ENCODE data around the gene MLN.

Gene MLN

GRCh38 chr6:33752646-33753015, 51.2 kb downstream of the MLN start:
- no peak for DNase-seq (ENCODE audit: low read depth)

GRCh38 chr6:33751771-33752645, 51.8 kb downstream of the MLN start:
- no peak for DNase-seq (ENCODE audit: low read depth)

GRCh38 chr6:33750244-33750991, 53.4 kb downstream of the MLN start:
- DNase-seq (ENCODE audit: low read depth) = no peak

- no peak for DNase-seq (ENCODE audit: low read depth)
These were observed 54.4 kb downstream of the MLN start for GRCh38 chr6:33749401-33749800.

- DNase-seq (ENCODE audit: low read depth) = no peak
These were observed 55.0 kb downstream of the MLN start for GRCh38 chr6:33748841-33749240.

- no peak for DNase-seq (ENCODE audit: low read depth)
These were observed 56.0 kb downstream of the MLN start for GRCh38 chr6:33747823-33748222.

GRCh38 chr6:33746651-33747100, 57.1 kb downstream of the MLN start, which contains the start of gene IP6K3:
Gene IP6K3 (minus strand): TSS chr6:33746905. CDS start chr6:33735476, 11,429 bp downstream.
- DNase-seq (ENCODE audit: low read depth) = no peak

GRCh38 chr6:33746036-33746600, 57.7 kb downstream of the MLN start:
- DNase-seq (ENCODE audit: low read depth) = no peak

GRCh38 chr6:33745548-33745947, 58.3 kb downstream of the MLN start:
- no peak for DNase-seq (ENCODE audit: low read depth)

GRCh38 chr6:33744895-33745546, 58.8 kb downstream of the MLN start:
- no peak for DNase-seq (ENCODE audit: low read depth)
